ENCODE measurements around the gene POU2F1.

The POU2F1 gene

DNA sequence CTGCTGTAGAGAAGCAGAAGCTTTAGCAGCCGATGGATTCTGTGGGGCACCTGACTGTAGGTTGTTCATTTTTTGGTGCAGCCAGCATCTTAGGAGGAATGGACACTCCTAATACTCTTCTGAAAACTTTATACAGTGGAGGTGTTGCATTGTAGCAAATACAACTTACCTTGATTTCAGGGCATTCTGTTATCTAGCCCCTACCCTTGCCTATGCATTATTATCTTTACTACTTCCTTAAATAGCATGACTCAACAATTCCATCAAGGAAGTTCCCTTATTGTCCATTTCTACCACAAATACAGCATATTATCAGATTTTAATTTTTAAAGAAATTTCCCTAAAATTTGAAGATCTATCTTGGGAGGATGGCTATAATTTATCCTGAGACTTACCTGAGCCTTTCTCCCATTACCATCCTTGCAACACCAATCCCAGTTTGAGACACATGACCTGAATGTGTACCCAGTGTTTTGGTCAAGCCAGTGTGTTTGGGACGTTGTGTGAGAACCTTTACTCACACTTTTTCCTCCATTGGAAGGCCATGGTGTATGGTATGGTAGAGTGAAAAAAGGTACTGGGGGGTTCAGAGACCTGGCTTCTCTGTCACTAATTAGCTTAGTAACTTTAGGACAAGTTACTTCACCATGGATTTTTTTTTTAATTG is 9.2 kb downstream of the POU2F1 start:
- no peak for DNase-seq (ENCODE audit: extremely low read depth, insufficient read length)
- TF ChIP-seq, protein P1, sequence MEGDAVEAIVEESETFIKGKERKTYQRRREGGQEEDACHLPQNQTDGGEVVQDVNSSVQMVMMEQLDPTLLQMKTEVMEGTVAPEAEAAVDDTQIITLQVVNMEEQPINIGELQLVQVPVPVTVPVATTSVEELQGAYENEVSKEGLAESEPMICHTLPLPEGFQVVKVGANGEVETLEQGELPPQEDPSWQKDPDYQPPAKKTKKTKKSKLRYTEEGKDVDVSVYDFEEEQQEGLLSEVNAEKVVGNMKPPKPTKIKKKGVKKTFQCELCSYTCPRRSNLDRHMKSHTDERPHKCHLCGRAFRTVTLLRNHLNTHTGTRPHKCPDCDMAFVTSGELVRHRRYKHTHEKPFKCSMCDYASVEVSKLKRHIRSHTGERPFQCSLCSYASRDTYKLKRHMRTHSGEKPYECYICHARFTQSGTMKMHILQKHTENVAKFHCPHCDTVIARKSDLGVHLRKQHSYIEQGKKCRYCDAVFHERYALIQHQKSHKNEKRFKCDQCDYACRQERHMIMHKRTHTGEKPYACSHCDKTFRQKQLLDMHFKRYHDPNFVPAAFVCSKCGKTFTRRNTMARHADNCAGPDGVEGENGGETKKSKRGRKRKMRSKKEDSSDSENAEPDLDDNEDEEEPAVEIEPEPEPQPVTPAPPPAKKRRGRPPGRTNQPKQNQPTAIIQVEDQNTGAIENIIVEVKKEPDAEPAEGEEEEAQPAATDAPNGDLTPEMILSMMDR (IDR thresholded peaks at IDR 0.05; ENCODE audit: insufficient read depth, low read length, poor library complexity, severe bottlenecking), result no peak
- no peaks in the 10 kb centered on the region for H3K36me3 ChIP-seq (ENCODE audit: control insufficient read depth, insufficient read depth, low read length)
- no peak overlapping the region for H3K4me3 ChIP-seq (replicated peaks; ENCODE audit: low read depth, low read length)
- H3K27me3 ChIP-seq (replicated peaks; ENCODE audit: control insufficient read depth, insufficient read depth, low read length), result no peaks in the 10 kb centered on the region

DNA sequence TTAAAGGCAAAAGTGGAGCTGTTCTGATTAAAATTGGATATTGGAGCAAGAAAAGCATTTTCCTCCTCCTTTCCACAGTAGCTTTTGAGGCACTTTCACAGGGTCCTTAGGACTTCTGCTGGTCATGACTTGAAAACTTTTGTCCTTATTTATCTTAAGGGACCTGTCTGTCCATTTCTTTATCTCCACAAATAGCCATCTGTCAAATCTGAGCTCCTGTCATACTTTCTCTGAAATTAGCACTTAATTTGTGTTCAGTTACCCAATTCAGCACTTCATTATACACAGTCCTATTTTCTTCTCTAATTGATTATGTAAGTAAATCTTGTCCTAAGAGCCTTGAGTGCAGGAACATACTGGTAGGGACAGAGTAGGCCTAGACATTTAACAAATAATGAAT is 9.8 kb downstream of the POU2F1 start:
- no peaks in the 10 kb centered on the region for H3K36me3 ChIP-seq (ENCODE audit: control insufficient read depth, insufficient read depth, low read length)
- TF ChIP-seq, protein P1 (IDR thresholded peaks at IDR 0.05; ENCODE audit: insufficient read depth, low read length, poor library complexity, severe bottlenecking), result no peak
- no peak overlapping the region for H3K4me3 ChIP-seq (replicated peaks; ENCODE audit: low read depth, low read length)
- H3K27me3 ChIP-seq (replicated peaks; ENCODE audit: control insufficient read depth, insufficient read depth, low read length), result no peaks in the 10 kb centered on the region
- no peak for DNase-seq (ENCODE audit: extremely low read depth, insufficient read length)

DNA sequence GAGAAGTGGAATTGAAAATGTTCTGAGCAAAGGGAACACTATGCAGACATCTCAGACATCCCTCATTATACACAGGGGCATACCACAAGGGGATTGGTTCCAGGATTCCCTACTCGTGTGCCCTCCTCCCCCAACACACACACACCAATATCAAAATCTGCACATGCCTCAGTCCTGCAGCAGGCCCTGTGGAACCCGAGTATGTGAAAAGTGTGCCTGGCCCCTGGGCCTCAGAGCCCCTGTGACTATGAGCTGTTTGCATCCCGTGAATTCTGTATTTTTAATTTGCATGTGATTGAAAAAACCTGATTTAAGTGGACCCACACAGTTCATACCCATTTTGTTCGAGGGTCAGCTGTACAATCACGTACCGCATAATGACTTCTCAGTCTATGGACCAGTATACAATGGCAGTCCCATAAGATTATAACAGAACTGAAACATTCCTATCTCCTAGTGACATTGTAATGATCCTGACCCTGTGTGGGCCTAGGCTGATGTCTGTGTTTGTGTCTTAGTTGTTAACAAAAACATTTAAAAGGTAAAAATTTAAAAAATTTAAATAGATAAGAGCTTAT is 11.3 kb downstream of the POU2F1 start:
- DNase-seq (ENCODE audit: extremely low read depth, insufficient read length), result no peak
- no peaks in the 10 kb centered on the region for H3K27me3 ChIP-seq (replicated peaks; ENCODE audit: control insufficient read depth, insufficient read depth, low read length)
- no peaks in the 10 kb centered on the region for H3K36me3 ChIP-seq (ENCODE audit: control insufficient read depth, insufficient read depth, low read length)
- no peak overlapping the region for H3K4me3 ChIP-seq (replicated peaks; ENCODE audit: low read depth, low read length)
- TF ChIP-seq, protein P1 (IDR thresholded peaks at IDR 0.05; ENCODE audit: insufficient read depth, low read length, poor library complexity, severe bottlenecking), result no peak

DNA sequence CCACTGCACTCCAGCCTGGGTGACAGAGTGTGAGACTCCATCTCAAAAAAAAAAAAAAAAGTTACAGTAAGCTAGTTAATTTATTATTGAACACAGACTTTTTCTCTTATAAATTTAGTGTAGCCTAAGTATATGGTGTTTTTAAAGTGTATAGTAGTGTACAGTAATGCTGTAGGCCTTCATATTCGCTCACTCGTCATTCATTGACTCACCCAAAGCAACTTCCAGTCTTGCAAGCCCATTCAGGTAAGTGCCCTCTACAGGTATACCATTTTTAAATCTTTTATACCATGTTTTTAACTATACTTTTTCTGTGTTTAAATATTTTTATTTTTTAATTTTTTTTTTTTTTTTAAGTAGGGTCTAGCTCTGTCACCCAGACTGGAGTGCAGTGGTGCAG is 12.1 kb downstream of the POU2F1 start:
- TF ChIP-seq, protein P1 (IDR thresholded peaks at IDR 0.05; ENCODE audit: insufficient read depth, low read length, poor library complexity, severe bottlenecking), result no peak
- H3K27me3 ChIP-seq (replicated peaks; ENCODE audit: control insufficient read depth, insufficient read depth, low read length), result no peaks in the 10 kb centered on the region
- H3K4me3 ChIP-seq (replicated peaks; ENCODE audit: low read depth, low read length), result no peak overlapping the region
- H3K36me3 ChIP-seq (ENCODE audit: control insufficient read depth, insufficient read depth, low read length), result no peaks in the 10 kb centered on the region
- DNase-seq (ENCODE audit: extremely low read depth, insufficient read length), result no peak

DNA sequence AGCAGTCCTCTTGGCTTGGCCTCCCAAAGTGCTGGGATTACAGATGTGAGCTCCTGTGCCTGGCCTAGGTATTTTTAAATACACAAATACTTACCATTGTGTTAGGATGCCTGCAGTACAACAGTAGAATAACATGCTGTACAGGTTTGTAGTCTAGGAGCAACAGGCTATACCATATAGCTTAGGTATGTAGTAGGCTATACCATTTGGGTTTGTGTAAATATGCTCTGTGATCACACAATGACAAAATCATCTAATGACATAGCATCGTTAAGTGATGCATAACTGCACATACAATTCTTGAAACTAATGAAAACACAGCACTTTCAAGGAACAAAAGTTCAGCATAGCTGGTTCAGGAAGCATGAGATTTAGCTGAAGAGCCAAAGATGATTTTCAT is 12.7 kb downstream of the POU2F1 start:
- no peak for DNase-seq (ENCODE audit: extremely low read depth, insufficient read length)
- no peaks in the 10 kb centered on the region for H3K27me3 ChIP-seq (replicated peaks; ENCODE audit: control insufficient read depth, insufficient read depth, low read length)
- TF ChIP-seq, protein P1 (IDR thresholded peaks at IDR 0.05; ENCODE audit: insufficient read depth, low read length, poor library complexity, severe bottlenecking), result no peak
- H3K4me3 ChIP-seq (replicated peaks; ENCODE audit: low read depth, low read length), result no peak overlapping the region
- H3K36me3 ChIP-seq (ENCODE audit: control insufficient read depth, insufficient read depth, low read length), result no peaks in the 10 kb centered on the region
